Neuronal stem cell (in vitro differentiated cells): ENCODE data around the gene ZNF354C.
"Not testable (repeated sequence)": the region's sequence is repeated elsewhere in the genome, so short reads cannot be mapped to it uniquely, and the experiment has no call there.

Experiments used
- DNase-seq: peaks from one replicate; pipeline ENCODE4 v3.0.0-alpha.2; 2013; ENCODE audit warnings: low spot score
- H2AFZ ChIP-seq: one replicate; pipeline ENCODE4 v1.6.1; 2013; ENCODE audit warnings: mild to moderate bottlenecking, low read length, inconsistent platforms
- H2AK5ac ChIP-seq: 2 replicates; pipeline ENCODE4 v1.6.1; 2013; ENCODE audit warnings: low read depth, mild to moderate bottlenecking, inconsistent platforms, low read length, moderate library complexity, mixed read lengths
- H2BK120ac ChIP-seq: 2 replicates; pipeline ENCODE4 v1.6.1; 2013; ENCODE audit warnings: low read depth, mild to moderate bottlenecking, inconsistent platforms, low read length, moderate library complexity, mixed read lengths
- H2BK12ac ChIP-seq: one replicate; pipeline ENCODE4 v1.6.1; 2013; ENCODE audit warnings: low read length, inconsistent platforms
- H2BK15ac ChIP-seq: 2 replicates; pipeline ENCODE4 v1.6.1; 2013; ENCODE audit warnings: mild to moderate bottlenecking, low read length, inconsistent platforms, mixed read lengths
- H2BK5ac ChIP-seq: one replicate; pipeline ENCODE4 v1.6.1; 2013; ENCODE audit warnings: inconsistent platforms, mild to moderate bottlenecking, low read length, moderate library complexity
- H3K14ac ChIP-seq: one replicate; pipeline ENCODE4 v1.6.1; 2013; ENCODE audit warnings: low read length, inconsistent platforms
- H3K18ac ChIP-seq: 2 replicates; pipeline ENCODE4 v1.6.1; 2013; ENCODE audit warnings: low read length, inconsistent platforms
- H3K23ac ChIP-seq: 2 replicates; pipeline ENCODE4 v1.6.1; 2013; ENCODE audit warnings: low read depth, mild to moderate bottlenecking, mixed read lengths, low read length, inconsistent platforms; ENCODE audit not compliant: poor library complexity
- H3K27ac ChIP-seq: replicated peaks from 3 replicates; pipeline ENCODE4 v1.5.1; 2013; ENCODE audit warnings: low read length, inconsistent platforms
- H3K27me3 ChIP-seq, 3 experiments: 2 replicates each; pipeline ENCODE4 v1.6.1; 2013; ENCODE audit warnings: low read length in 3 of 3, mild to moderate bottlenecking in 2 of 3, inconsistent platforms in 1 of 3, low read depth in 1 of 3, mixed read lengths in 1 of 3, moderate library complexity in 1 of 3; ENCODE audit not compliant: control insufficient read depth in 3 of 3, insufficient read depth in 3 of 3
- H3K36me3 ChIP-seq, 2 donors: replicated peaks in 1 of 2; 2 replicates each; pipeline ENCODE4 v1.6.1; 2013; ENCODE audit warnings: low read length in 2 of 2; ENCODE audit not compliant: control insufficient read depth in 2 of 2, insufficient read depth in 2 of 2
- H3K4ac ChIP-seq: 2 replicates; pipeline ENCODE4 v1.6.1; 2013; ENCODE audit warnings: inconsistent platforms, mild to moderate bottlenecking, low read length, moderate library complexity
- H3K4me1 ChIP-seq, 2 donors: 1 replicate in 1 of 2; 2 replicates in 1 of 2; pipeline ENCODE4 v1.6.1; 2013; ENCODE audit warnings: low read length in 2 of 2, low read depth in 1 of 2; ENCODE audit not compliant: control insufficient read depth in 2 of 2, insufficient read depth in 1 of 2
- H3K4me2 ChIP-seq: one replicate; pipeline ENCODE4 v1.6.1; 2013; ENCODE audit warnings: mild to moderate bottlenecking, low read length, inconsistent platforms; ENCODE audit not compliant: insufficient read depth, poor library complexity, severe bottlenecking
- H3K4me3 ChIP-seq, 2 donors: 2 replicates each; pipeline ENCODE4 v1.5.1; 2013; ENCODE audit warnings: low read length in 2 of 2, mild to moderate bottlenecking in 2 of 2, inconsistent platforms in 1 of 2, moderate library complexity in 1 of 2
- H3K79me1 ChIP-seq: one replicate; pipeline ENCODE4 v1.6.1; 2013; ENCODE audit warnings: low read depth, mild to moderate bottlenecking, inconsistent platforms, low read length, moderate library complexity
- H3K9ac ChIP-seq: one replicate; pipeline ENCODE4 v1.6.1; 2013; ENCODE audit warnings: mild to moderate bottlenecking, low read depth, low read length, inconsistent platforms; ENCODE audit not compliant: poor library complexity
- H3K9me3 ChIP-seq, 2 donors: replicated peaks in 1 of 2; 2 replicates each; pipeline versions ENCODE3 to v1.6.1; 2013; ENCODE audit warnings: low read length in 2 of 2, mild to moderate bottlenecking in 2 of 2, inconsistent platforms in 1 of 2, low read depth in 1 of 2, mixed read lengths in 1 of 2, moderate library complexity in 1 of 2; ENCODE audit not compliant: control insufficient read depth in 2 of 2, insufficient read depth in 1 of 2
- H4K8ac ChIP-seq: one replicate; pipeline ENCODE4 v1.6.1; 2013; ENCODE audit warnings: low read depth, mild to moderate bottlenecking, inconsistent platforms, low read length, moderate library complexity
- H4K91ac ChIP-seq: one replicate; pipeline ENCODE4 v1.6.1; 2013; ENCODE audit warnings: low read length, low read depth, mild to moderate bottlenecking, inconsistent platforms; ENCODE audit not compliant: poor library complexity
- WGBS, 2 donors: extraction: QIAGEN DNeasy Blood & Tissue Kit; methylation state at CpG; one replicate each; pipeline ENCODE4 v1.1.7; 2013; ENCODE audit warnings: missing lambda C conversion rate in 2 of 2, mixed read lengths in 1 of 2; ENCODE audit not compliant: insufficient read length in 2 of 2, insufficient replicate concordance in 1 of 2; ENCODE audit errors: extremely low coverage in 2 of 2; 5-methylcytosine and 5-hydroxymethylcytosine counted together

Gene ZNF354C

DNA sequence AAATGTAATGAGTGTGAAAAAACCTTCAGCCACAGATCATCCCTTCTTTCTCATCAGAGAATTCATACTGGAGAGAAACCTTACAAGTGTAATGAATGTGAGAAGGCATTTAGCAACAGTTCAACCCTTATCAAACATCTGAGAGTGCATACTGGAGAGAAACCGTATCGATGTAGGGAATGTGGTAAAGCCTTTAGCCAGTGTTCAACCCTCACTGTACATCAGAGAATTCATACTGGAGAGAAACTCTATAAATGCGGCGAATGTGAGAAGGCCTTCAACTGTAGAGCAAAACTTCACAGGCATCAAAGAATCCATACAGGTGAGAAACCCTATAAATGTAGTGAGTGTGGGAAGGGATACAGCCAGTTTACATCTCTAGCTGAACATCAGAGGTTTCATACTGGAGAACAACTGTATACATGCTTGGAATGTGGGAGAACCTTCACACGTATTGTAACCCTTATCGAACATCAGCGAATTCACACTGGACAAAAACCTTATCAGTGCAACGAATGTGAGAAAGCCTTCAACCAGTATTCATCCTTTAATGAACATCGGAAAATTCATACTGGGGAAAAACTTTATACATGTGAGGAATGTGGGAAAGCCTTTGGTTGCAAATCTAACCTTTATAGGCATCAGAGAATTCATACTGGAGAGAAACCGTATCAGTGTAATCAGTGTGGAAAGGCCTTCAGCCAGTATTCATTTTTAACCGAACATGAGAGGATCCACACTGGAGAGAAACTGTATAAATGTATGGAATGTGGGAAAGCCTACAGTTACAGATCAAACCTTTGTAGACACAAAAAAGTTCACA is 19.2 kb downstream of the ZNF354C start:
- Histone ChIP-seq H4K91ac (no peak overlapping the region), H3K18ac (no peak overlapping the region), H3K9ac (no peak overlapping the region), H4K8ac (no peak overlapping the region), H2BK5ac (no peak overlapping the region), H3K4me2 (no peak overlapping the region), H3K4me3 (no peak overlapping the region), H3K23ac (no peak overlapping the region), H2BK120ac (no peak overlapping the region), H2BK12ac (no peak overlapping the region), H2AK5ac (no peak overlapping the region), H3K4me1 (no peaks in the 10 kb centered on the region), H2BK15ac (no peak overlapping the region), H3K9me3 (peaks cover 50 to 95% of the 10 kb centered on the region in 2 donors), H3K79me1 (no peaks in the 10 kb centered on the region), H3K14ac (no peak overlapping the region), H3K36me3 (peaks cover 22 to 88% of the 10 kb centered on the region in 2 donors), H3K27me3 (no peaks in the 10 kb centered on the region), H3K4ac (no peak overlapping the region), H2AFZ (no peak overlapping the region), H3K27ac (no peak overlapping the region)
- no peak for DNase-seq
- WGBS, 2 donors, result no CpG with 5 or more reads among the region's 11 CpGs

DNA sequence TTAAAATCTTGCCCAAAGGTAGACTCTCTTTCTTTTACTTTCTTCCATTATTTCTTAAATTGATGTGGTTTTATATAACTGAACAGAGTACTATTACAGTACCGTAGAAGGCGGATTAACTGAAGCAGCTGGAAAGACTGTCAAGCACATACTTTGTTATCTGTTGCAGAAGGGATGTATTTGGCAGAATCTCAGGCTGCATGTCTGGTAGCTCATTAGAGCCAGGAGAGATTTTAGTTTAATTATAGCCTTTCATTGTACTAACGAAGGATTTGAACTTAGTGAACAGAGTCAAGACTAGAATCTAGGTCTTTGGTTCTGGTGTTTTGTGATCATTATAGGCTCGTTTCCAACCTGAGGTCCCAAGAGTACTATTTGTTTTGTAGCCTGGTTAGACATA is 20.6 kb downstream of the ZNF354C start:
- Histone ChIP-seq H3K4ac (no peak overlapping the region), H3K36me3 (peaks cover 22 to 78% of the 10 kb centered on the region in 2 donors), H3K27me3 (no peaks in the 10 kb centered on the region), H2BK120ac (no peak overlapping the region), H3K14ac (no peak overlapping the region), H3K18ac (no peak overlapping the region), H2BK15ac (no peak overlapping the region), H2AK5ac (no peak overlapping the region), H3K9me3 (peaks cover 50 to 99% of the 10 kb centered on the region in 2 donors), H3K27ac (no peak overlapping the region), H3K4me2 (no peak overlapping the region), H4K8ac (no peak overlapping the region), H3K4me3 (no peak overlapping the region), H2BK5ac (no peak overlapping the region), H3K23ac (no peak overlapping the region), H2AFZ (no peak overlapping the region), H4K91ac (no peak overlapping the region), H3K4me1 (no peaks in the 10 kb centered on the region), H2BK12ac (no peak overlapping the region), H3K9ac (no peak overlapping the region), H3K79me1 (no peaks in the 10 kb centered on the region)
- DNase-seq, result no peak
- no CpG with 5 or more reads among the region's 4 CpGs for WGBS, 2 donors

DNA sequence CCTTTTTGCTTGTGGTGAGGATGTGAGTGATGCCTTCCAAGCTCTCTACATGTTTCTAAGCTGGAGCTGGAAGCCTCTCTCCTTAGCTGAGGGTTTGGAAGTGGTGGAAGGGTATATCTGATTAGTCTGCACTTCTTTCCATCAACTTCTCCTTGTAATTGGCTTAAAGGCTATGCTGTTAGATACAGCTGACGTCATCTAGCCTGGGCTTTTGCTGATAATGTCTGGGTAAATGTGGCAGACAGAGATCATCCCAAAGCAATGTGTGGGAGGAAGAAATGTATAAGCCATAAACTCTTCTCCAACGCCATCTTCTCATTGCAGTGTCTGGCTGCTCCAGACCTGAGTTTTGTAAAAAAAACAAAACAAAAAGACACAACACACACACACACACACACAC is 29.3 kb downstream of the ZNF354C start:
- no peaks in the 10 kb centered on the region for H3K27me3 ChIP-seq
- H3K14ac ChIP-seq, result no peak overlapping the region
- H3K4me1 ChIP-seq, result no peaks in the 10 kb centered on the region
- no peak overlapping the region for H4K8ac ChIP-seq
- WGBS, 2 donors, result no CpG with 5 or more reads among the region's 2 CpGs
- H3K9ac ChIP-seq, result no peak overlapping the region
- no peak overlapping the region for H2AFZ ChIP-seq
- no peaks in the 10 kb centered on the region for H3K79me1 ChIP-seq
- no peak overlapping the region for H2BK12ac ChIP-seq
- no peak overlapping the region for H3K4me3 ChIP-seq
- DNase-seq, result no peak
- no peak overlapping the region for H3K23ac ChIP-seq
- H3K4ac ChIP-seq, result no peak overlapping the region
- no peaks in the 10 kb centered on the region for H3K36me3 ChIP-seq
- no peak overlapping the region for H3K27ac ChIP-seq
- H2BK5ac ChIP-seq, result no peak overlapping the region
- no peak overlapping the region for H2AK5ac ChIP-seq
- no peak overlapping the region for H3K18ac ChIP-seq
- H2BK120ac ChIP-seq, result no peak overlapping the region
- no peak overlapping the region for H2BK15ac ChIP-seq
- peaks cover 10 to 21% of the 10 kb centered on the region in 2 donors for H3K9me3 ChIP-seq
- H3K4me2 ChIP-seq, result no peak overlapping the region
- no peak overlapping the region for H4K91ac ChIP-seq

DNA sequence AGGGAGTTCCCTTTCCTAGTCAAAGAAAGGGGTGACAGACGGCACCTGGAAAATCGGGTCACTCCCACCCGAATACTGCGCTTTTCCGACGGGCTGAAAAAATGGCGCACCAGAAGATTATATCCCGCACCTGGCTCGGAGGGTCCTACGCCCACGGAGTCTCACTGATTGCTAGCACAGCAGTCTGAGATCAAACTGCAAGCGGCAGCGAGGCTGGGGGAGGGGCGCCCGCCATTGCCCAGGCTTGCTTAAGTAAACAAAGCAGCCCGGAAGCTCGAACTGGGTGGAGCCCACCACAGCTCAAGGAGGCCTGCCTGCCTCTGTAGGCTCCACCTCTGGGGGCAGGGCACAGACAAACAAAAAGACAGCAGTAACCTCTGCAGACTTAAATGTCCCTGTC is 41.1 kb downstream of the ZNF354C start:
- H2BK5ac ChIP-seq, DNase-seq, H3K14ac ChIP-seq, H2AFZ ChIP-seq, H3K79me1 ChIP-seq, H3K27ac ChIP-seq, H3K23ac ChIP-seq, H3K9ac ChIP-seq, H3K4me1 ChIP-seq, H3K36me3 ChIP-seq, H2BK12ac ChIP-seq, H4K8ac ChIP-seq, H3K27me3 ChIP-seq, H3K4me2 ChIP-seq, H2BK15ac ChIP-seq, H3K4me3 ChIP-seq, H4K91ac ChIP-seq, H2BK120ac ChIP-seq, H3K4ac ChIP-seq, H3K18ac ChIP-seq, H2AK5ac ChIP-seq: not testable (repeated sequence)
- H3K9me3 ChIP-seq, result peaks cover 9 to 16% of the 10 kb centered on the region in 2 donors
- WGBS, 2 donors, result no CpG with 5 or more reads among the region's 17 CpGs
